Measurements from ENCODE around the gene SESN2.

Gene SESN2

DNA sequence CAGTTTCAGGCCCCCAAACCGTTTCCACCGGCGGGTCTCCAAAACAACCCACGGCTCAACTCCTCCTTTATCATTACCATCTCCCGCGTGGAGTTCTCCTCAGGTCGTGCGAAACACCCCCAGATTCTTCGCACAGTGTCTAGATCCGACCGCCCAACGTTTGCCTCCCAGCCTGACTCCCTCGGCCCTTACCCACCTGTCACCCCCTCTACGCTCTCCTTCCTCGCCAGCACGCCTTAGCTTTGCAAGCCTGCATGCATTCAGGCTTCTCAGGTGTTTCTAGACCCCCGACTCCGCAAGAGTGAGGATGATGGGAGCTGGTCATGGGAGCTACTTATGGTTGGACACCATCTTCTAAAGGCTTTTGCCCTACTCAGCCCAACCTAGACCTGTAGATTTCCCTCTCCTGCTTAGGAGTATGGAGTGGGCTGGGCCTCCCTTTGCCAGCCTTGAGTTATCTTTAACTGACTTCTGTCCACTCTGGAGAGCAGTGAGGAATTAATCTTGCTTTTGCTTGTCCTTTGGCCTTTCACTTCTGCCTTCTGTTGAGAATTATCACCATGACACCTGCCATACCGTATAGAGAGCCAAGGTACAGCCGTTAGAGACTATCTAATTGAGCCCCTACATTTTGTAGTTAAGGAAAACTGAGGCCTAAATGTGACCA is 22.5 kb upstream of the SESN2 start:
- DNase-seq (ENCODE audit: insufficient read length, low spot score) (no peak), FAIRE-seq (peak; percentile 40)
- no peak for TF ChIP-seq POLR2A (IDR thresholded peaks at IDR 0.05; ENCODE audit: low read depth, low read length)
- TF ChIP-seq TAF1 (IDR thresholded peaks at IDR 0.05; ENCODE audit: low read depth, low read length), result no peak
- TF ChIP-seq SPI1 (IDR thresholded peaks at IDR 0.05; ENCODE audit: low read depth, low read length), result no peak
- no peak for TF ChIP-seq PAX5 (IDR thresholded peaks at IDR 0.05; ENCODE audit: insufficient read depth, low read length, severe bottlenecking)
- no peak for TF ChIP-seq POLR2AphosphoS5 (IDR thresholded peaks at IDR 0.05; ENCODE audit: low read depth, low read length)
- TF ChIP-seq POU2F2 (IDR thresholded peaks at IDR 0.05; ENCODE audit: low read depth, low read length), result no peak

DNA sequence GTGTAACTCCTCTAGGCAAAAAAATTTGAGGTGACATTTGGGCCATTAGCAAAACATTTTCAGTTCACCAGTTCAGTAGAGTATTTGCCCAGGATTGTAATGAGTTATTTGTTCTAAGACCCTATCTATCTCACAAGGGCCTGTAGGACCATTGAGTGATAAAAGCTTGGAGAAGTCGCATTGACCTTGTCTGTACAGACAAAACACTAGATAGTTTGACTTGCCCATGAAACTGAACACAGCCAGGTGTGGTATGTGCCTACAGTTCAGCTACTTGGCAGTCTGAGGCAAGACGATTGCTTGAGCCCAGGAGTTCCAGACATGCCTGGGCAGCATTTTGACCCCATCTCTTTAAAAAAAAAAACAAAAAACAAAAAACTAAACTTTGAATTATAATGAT is 20.3 kb upstream of the SESN2 start:
- DNase-seq (ENCODE audit: insufficient read length, low spot score) (no peak), FAIRE-seq (no peak)
- TF ChIP-seq POU2F2 (IDR thresholded peaks at IDR 0.05; ENCODE audit: low read depth, low read length) (no peak), POLR2A (IDR thresholded peaks at IDR 0.05; ENCODE audit: low read depth, low read length) (0 out of 2 replicates have a peak, but pooled peaks have one; percentile 44), POLR2AphosphoS5 (IDR thresholded peaks at IDR 0.05; ENCODE audit: low read depth, low read length) (peak; percentile 55; the same call in 1 of the 2 replicates)

DNA sequence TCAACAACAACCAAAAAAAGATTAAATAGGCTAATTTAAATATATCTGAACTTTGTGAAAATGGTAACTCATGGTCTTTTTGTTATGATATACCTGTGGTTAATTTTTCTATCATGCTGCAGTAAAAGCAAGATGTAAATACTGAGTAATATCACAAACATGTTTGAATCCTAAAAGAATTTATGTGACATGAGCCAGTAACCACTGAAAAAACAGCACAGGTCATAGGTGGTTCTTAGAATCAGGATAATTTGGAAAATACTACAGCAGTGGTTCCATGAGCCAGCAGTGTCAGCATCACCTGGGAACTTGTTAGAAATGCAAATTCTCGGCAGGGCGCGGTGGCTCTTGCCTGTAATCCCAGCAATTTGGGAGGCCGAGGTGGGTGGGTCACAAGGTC is 19.3 kb upstream of the SESN2 start:
- TF ChIP-seq POLR2A (IDR thresholded peaks at IDR 0.05; ENCODE audit: low read depth, low read length), result no peak
- TF ChIP-seq POU2F2 (IDR thresholded peaks at IDR 0.05; ENCODE audit: low read depth, low read length), result no peak
- no peak for DNase-seq (ENCODE audit: insufficient read length, low spot score)
- no peak for FAIRE-seq

DNA sequence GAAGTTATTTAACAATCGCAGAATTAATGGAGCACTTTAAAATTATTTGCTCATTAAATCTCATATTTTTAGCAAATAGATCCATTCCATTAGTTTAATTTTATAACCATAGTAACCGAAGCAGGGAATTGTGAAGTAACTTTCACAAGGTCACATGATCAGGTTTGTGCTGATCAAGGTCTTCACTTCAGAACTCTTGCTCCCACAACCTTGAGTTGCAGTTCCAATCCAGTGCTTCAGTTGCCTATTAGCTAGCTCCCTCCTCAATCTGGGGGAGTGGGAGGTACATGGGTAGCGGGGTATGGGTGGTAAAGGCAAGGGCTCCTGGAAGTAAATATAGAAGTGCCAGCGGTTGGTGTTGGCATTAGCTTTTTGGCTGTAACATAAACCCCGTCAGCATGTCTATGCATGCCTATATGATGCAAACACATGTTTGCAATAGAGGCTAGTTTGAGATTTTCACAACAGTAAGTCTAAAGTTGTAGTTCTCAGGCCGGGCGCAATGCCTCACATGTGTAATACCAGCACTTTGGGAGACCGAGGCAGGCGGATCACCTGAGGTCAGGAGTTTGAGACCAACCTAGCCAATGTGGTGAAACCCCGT is 17.6 kb upstream of the SESN2 start:
- DNase-seq (ENCODE audit: insufficient read length, low spot score) (no peak), FAIRE-seq (no peak)
- no peak for TF ChIP-seq POU2F2 (IDR thresholded peaks at IDR 0.05; ENCODE audit: low read depth, low read length)
- TF ChIP-seq TAF1 (IDR thresholded peaks at IDR 0.05; ENCODE audit: low read depth, low read length), result no peak
- no peak for TF ChIP-seq POLR2A (IDR thresholded peaks at IDR 0.05; ENCODE audit: low read depth, low read length)
- no peak for TF ChIP-seq PAX5 (IDR thresholded peaks at IDR 0.05; ENCODE audit: insufficient read depth, low read length, severe bottlenecking)
- TF ChIP-seq SPI1 (IDR thresholded peaks at IDR 0.05; ENCODE audit: low read depth, low read length), result no peak
- TF ChIP-seq POLR2AphosphoS5 (IDR thresholded peaks at IDR 0.05; ENCODE audit: low read depth, low read length), result no peak

DNA sequence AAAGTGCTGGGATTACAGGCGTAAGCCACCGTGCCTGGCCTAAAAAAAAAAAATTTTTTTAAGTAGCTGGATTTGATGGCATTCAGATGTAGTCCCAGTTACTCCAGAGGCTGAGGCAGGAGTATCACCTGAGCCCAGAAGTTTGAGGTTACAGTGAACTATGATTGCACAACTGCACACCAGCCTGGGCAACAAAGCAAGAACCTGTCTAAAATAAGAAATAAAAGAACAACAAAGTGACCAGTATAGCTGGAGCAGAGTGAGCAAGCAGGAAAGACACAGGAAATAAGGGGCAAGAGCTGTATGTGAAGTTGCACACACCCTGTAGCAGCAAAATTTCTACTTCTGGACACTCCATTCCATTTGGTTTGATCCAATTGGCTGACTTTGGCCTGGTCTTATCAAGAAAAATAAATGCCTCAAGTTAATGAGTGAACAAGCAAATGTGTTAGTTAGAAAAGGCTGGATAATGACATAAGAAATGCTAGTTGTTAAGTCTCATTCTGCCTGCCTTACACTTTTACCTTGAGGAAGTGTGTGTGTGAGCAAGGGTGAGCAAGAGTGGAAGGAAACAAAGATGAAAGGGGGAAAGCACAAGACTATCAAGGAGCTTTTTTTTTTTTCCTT is 15.5 kb upstream of the SESN2 start:
- DNase-seq (ENCODE audit: insufficient read length, low spot score) (no peak), FAIRE-seq (peak; percentile 60)
- TF ChIP-seq POLR2A (IDR thresholded peaks at IDR 0.05; ENCODE audit: low read depth, low read length) (no peak), PAX5 (IDR thresholded peaks at IDR 0.05; ENCODE audit: insufficient read depth, low read length, severe bottlenecking) (no peak), POU2F2 (IDR thresholded peaks at IDR 0.05; ENCODE audit: low read depth, low read length) (no peak), TAF1 (IDR thresholded peaks at IDR 0.05; ENCODE audit: low read depth, low read length) (no peak), SPI1 (IDR thresholded peaks at IDR 0.05; ENCODE audit: low read depth, low read length) (no peak), POLR2AphosphoS5 (IDR thresholded peaks at IDR 0.05; ENCODE audit: low read depth, low read length) (no peak)

DNA sequence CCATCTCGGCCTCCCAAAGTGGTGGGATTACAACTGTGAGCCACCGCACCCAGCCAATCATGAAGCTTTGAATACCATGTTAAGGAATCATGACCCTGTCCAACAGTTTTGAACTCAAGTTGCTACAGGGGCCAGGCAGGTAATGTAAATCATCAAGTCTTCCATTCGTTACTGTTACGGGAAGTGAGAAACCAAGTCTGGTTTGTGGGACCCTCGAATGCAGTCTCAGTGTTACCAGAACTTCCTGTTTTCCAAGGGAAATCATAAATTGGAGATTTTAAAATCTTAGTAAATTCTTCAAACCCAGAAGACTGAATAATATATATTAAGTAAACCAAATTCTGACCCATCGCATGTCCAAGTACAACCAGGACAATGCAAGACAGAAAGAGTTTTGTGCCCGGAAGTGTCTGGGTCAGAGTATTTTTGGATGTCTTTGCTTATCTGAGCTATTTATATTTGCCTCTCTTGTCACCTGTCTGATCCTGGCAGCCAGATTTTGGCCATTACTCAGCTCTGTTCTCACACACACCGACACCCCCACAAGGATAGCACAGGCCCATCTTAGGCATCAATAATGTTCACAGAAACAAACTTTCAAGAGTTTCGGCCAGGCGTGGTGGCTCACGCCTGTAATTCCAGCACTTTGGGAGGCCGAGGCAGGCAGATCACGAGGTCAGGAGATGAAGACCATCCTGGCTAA is 14.6 kb upstream of the SESN2 start:
- DNase-seq (ENCODE audit: insufficient read length, low spot score), result no peak
- peak; percentile 90 for FAIRE-seq
- no peak for TF ChIP-seq POU2F2 (IDR thresholded peaks at IDR 0.05; ENCODE audit: low read depth, low read length)
- no peak for TF ChIP-seq TAF1 (IDR thresholded peaks at IDR 0.05; ENCODE audit: low read depth, low read length)
- TF ChIP-seq SPI1 (IDR thresholded peaks at IDR 0.05; ENCODE audit: low read depth, low read length), result peak; percentile 93
- TF ChIP-seq POLR2A (IDR thresholded peaks at IDR 0.05; ENCODE audit: low read depth, low read length), result no peak
- TF ChIP-seq PAX5 (IDR thresholded peaks at IDR 0.05; ENCODE audit: insufficient read depth, low read length, severe bottlenecking), result no peak

DNA sequence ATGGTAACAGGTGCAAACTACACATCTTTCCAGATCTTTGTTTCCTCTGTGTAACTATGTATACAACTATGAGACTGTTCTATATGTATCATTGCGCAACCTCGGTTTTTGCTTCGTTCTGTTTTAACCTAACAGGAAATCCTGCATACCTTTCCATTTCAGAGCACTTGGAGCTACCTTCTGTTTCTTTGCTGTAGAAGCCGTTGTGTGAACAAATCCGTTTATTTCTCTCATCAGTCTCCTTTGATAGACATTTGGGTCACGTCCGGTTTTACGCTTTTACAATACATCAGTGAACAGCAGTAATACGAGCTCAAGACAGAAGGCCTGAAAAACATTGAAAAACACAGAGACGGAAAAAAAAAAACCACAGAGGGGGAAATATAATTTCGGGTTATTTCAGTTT is 12.9 kb upstream of the SESN2 start:
- DNase-seq (ENCODE audit: insufficient read length, low spot score), result no peak
- peak; percentile 58 for FAIRE-seq
- TF ChIP-seq POLR2AphosphoS5 (IDR thresholded peaks at IDR 0.05; ENCODE audit: low read depth, low read length) (no peak), POLR2A (IDR thresholded peaks at IDR 0.05; ENCODE audit: low read depth, low read length) (peak; percentile 59; the same call in 1 of the 2 replicates)

DNA sequence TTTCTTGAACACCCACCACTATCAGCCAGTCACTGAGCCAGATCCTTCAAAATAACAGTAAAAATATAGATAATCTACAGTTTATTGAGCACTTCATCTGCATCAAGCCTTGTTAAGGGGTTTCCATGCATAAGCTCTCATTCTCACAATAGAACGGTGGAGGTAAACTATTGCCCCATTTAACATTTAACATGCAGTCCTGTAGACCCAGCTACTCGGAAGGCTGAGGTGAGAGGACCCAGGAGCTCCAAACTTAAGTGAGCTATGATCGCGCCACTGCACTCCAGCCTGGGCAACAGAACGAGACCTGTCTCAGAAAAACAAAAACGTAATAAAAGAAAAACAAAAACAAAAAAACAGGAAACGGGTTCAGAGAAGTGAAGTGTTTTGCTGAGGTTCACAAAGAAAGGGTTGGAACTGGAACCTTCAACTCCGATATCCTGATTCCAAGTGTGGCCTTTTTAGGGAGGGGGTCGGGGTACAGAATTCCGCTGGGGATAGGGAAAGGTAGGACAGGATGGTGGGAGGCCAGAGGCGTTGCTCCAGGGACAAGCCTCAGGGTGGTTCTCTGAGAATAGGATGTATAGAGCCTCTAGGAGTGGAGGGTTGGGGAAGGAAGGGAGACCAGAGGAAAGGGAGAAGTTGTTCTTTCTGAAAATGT is 11.6 kb upstream of the SESN2 start:
- TF ChIP-seq TAF1 (IDR thresholded peaks at IDR 0.05; ENCODE audit: low read depth, low read length), result no peak
- no peak for TF ChIP-seq SPI1 (IDR thresholded peaks at IDR 0.05; ENCODE audit: low read depth, low read length)
- TF ChIP-seq POLR2AphosphoS5 (IDR thresholded peaks at IDR 0.05; ENCODE audit: low read depth, low read length), result no peak
- TF ChIP-seq PAX5 (IDR thresholded peaks at IDR 0.05; ENCODE audit: insufficient read depth, low read length, severe bottlenecking), result no peak
- TF ChIP-seq POLR2A (IDR thresholded peaks at IDR 0.05; ENCODE audit: low read depth, low read length), result no peak
- TF ChIP-seq POU2F2 (IDR thresholded peaks at IDR 0.05; ENCODE audit: low read depth, low read length), result no peak
- FAIRE-seq (no peak), DNase-seq (ENCODE audit: insufficient read length, low spot score) (no peak)

DNA sequence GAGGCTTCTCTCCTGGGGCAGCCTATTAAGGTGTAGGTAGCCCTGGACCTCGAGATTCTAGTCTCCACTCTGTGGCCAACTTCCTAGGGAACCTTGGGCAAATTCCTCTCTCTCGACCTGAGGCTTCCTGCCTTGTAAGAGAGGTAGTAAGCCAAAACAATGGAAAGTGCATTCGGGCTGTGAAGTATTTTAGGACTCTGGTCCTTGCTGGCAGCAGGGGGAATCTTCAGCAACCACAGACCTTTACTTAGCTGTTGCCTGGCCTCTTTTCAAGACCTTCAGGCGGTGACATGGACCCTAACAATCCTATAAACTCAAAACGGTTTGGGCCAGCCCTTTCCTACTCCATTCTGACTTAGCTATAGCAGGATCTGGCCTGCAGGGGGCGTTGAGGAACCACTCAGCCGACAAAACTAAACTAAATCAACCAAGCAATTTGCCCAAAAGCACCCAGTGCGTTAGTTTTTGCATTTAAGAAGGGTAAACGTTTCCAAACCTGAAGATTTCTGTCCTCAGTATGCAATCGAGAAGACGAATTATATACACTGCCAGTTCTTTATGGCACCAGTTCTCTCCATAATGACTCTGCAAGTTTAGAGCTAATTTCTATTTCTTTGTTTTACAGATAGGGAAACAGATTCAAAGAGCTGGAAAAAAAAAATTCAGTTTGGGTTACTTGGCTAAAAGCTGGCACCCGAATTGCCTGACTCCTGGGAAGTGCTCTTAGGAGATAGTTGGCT is 10.9 kb upstream of the SESN2 start:
- no peak for TF ChIP-seq POLR2A (IDR thresholded peaks at IDR 0.05; ENCODE audit: low read depth, low read length)
- no peak for TF ChIP-seq TAF1 (IDR thresholded peaks at IDR 0.05; ENCODE audit: low read depth, low read length)
- no peak for TF ChIP-seq POLR2AphosphoS5 (IDR thresholded peaks at IDR 0.05; ENCODE audit: low read depth, low read length)
- TF ChIP-seq PAX5 (IDR thresholded peaks at IDR 0.05; ENCODE audit: insufficient read depth, low read length, severe bottlenecking), result no peak
- TF ChIP-seq SPI1 (IDR thresholded peaks at IDR 0.05; ENCODE audit: low read depth, low read length), result no peak
- TF ChIP-seq POU2F2 (IDR thresholded peaks at IDR 0.05; ENCODE audit: low read depth, low read length), result no peak
- peak; percentile 84 for FAIRE-seq
- DNase-seq (ENCODE audit: insufficient read length, low spot score), result no peak

All from GM12891 (cell line).